Aorta (tissue), 5 donors: ENCODE measurements around the gene PSME1. TPM values are rescaled to one million over a fixed set of nuclear protein-coding genes. Genes with fewer than 3 reads are reported as not detected.

Experiments
- ATAC-seq: fragments of 200-7000 bp; cut with Tn5 transposase; one replicate; pipeline ENCODE4 v1.9.1; 2022; ENCODE audit warnings: moderate library complexity; ENCODE audit not compliant: low FRiP score
- DNase-seq, 2 donors: peaks; one replicate each; pipeline ENCODE4 v3.0.0-alpha.2; 2020
- H3K27ac ChIP-seq, 2 donors: one replicate each; pipeline ENCODE4 v1.5.1; 2013; ENCODE audit warnings: low read length in 2 of 2, mild to moderate bottlenecking in 2 of 2, moderate library complexity in 2 of 2, control low read depth in 1 of 2, inconsistent platforms in 1 of 2, low read depth in 1 of 2
- H3K27me3 ChIP-seq, 2 donors: one replicate each; pipeline ENCODE4 v1.6.1; 2013; ENCODE audit warnings: control low read depth in 1 of 2, low read length in 1 of 2, mild to moderate bottlenecking in 1 of 2, moderate library complexity in 1 of 2; ENCODE audit not compliant: insufficient read depth in 2 of 2, control insufficient read depth in 1 of 2
- H3K36me3 ChIP-seq, 2 donors: one replicate each; pipeline ENCODE4 v1.6.1; 2013; ENCODE audit warnings: control low read depth in 1 of 2, low read length in 1 of 2, mild to moderate bottlenecking in 1 of 2; ENCODE audit not compliant: insufficient read depth in 2 of 2, control insufficient read depth in 1 of 2
- H3K4me1 ChIP-seq, 2 donors: one replicate each; pipeline ENCODE4 v1.6.1; 2013; ENCODE audit warnings: low read length in 2 of 2, control low read depth in 1 of 2, mild to moderate bottlenecking in 1 of 2, moderate library complexity in 1 of 2; ENCODE audit not compliant: insufficient read depth in 2 of 2, control insufficient read depth in 1 of 2
- H3K4me3 ChIP-seq, 2 donors: one replicate each; pipeline ENCODE4 v1.5.1; 2013; ENCODE audit warnings: low read length in 2 of 2, control low read depth in 1 of 2, mild to moderate bottlenecking in 1 of 2
- H3K9me3 ChIP-seq: one replicate; pipeline ENCODE4 v1.6.1; 2013; ENCODE audit warnings: mild to moderate bottlenecking, low read length; ENCODE audit not compliant: control insufficient read depth
- WGBS, 2 donors: extraction: QIAGEN DNeasy Blood & Tissue Kit; methylation state at CpG; one replicate each; pipeline ENCODE4 v1.1.7; 2013; 5-methylcytosine and 5-hydroxymethylcytosine counted together
- intact Hi-C, 2 donors: fragments of 100-400 bp; cut with DNase I; formaldehyde crosslinking; loops; one replicate each; pipeline versions ENCODE4 v1.14.2 to v1.15.0; 2022
- polyA plus RNA-seq, 2 donors: library from polyadenylated mRNA; stranded (reverse); fragments of 200-250 nt; gene quantifications; one replicate each; pipeline ENCODE4 v1.2.3, GENCODE V29; 2013
- total RNA-seq, 2 donors: library from RNA; stranded (reverse); fragmentation: NEBNext Ultra II Directional; extraction: Animal tissue kit (Norgen Biotek cat#: 25700); gene quantifications; one replicate each; pipeline ENCODE4 v1.2.1, GENCODE V29; 2021
- donor health status: healthy with polysubstance abuse.
- donor health status: Bipolar disorder and iron deficiency.
- donor health status: DM: no; HTN: no; CAD: no.
- donor health status: DM: no; HTN: no; CAD: no.
- donor health status: DM: yes; HTN: yes; CAD: no.

PSME1 gene
- total and polyA plus RNA-seq, 4 donors: 112 to 210 (median 166) TPM

DNA sequence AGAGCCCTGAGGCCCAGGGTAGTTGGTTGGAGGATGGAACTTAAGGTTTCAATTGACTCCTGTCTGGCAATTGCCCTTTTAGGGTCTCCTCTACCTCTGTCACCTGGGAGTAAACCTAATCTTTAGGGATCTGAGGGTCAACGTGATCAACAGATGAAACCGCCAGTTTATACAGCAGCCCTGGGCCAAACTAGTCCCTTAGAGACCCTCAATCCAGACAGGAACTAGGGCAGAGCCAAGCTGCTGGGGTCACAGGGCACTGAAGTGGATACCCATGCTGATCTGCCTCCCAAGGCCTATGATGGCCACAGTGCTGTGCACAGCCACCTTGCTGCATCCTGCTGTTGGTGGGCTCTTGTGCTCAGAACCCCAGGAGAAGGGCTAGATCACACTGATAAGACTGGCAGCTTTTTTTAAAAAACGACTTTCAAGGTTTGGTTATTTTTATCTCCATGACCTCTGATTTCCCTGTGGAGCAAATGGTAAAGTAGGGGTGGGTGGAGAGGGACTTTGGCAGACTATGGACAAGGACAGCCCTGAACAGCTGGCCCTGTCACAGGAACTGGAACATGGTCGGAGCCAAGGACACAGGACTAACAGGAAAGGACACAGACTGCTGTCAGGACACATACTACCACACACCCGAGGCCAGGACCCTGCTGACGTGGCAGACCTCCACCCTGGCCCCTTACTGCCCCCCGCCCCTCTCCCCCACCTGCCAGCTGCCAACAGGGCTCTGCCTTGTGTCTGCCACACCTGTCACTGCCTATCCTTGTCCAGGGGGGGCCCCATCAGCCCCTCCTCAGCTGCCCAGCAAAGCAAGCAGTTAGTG, 5.1 kb upstream of the PSME1 start:
- Histone ChIP-seq H3K4me1 (no peaks in the 10 kb centered on the region), H3K9me3 (no peaks in the 10 kb centered on the region), H3K36me3 (no peaks in the 10 kb centered on the region), H3K4me3 (no peak overlapping the region), H3K27me3 (no peaks in the 10 kb centered on the region), H3K27ac (no peak overlapping the region)
- DNase-seq (peak; percentile 29 to 72), ATAC-seq (no peak)
- WGBS, 2 donors: 64% methylated on average over 5 to 7 of the region's 7 CpGs
- intact Hi-C loops: no loop called here

DNA sequence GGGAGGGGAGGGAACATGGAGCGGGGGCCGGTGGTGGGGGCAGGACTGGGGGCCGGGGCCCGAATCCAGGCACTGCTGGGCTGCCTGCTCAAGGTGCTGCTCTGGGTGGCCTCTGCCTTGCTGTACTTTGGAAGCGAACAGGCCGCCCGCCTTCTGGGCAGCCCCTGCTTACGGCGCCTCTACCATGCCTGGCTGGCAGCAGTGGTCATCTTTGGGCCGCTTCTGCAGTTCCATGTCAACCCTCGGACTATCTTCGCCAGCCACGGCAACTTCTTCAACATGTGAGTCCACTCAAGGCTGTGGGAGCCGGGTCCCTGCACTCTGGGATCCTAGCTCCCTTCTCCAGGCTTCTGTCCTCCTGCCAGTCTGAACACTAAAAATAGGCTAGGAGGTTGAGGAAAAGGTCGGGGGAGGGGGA, 4.4 kb upstream of the PSME1 start:
- 60 to 78% methylated on average over 13 to 15 of the region's 15 CpGs for WGBS, 2 donors
- H3K4me3 ChIP-seq: no peak overlapping the region
- intact Hi-C loops: no loop called here
- no peak for ATAC-seq
- no peak overlapping the region for H3K27ac ChIP-seq
- peak; percentile 33 to 61 for DNase-seq
- no peaks in the 10 kb centered on the region for H3K4me1 ChIP-seq
- no peaks in the 10 kb centered on the region for H3K27me3 ChIP-seq
- H3K9me3 ChIP-seq: no peaks in the 10 kb centered on the region
- H3K36me3 ChIP-seq: no peaks in the 10 kb centered on the region

DNA sequence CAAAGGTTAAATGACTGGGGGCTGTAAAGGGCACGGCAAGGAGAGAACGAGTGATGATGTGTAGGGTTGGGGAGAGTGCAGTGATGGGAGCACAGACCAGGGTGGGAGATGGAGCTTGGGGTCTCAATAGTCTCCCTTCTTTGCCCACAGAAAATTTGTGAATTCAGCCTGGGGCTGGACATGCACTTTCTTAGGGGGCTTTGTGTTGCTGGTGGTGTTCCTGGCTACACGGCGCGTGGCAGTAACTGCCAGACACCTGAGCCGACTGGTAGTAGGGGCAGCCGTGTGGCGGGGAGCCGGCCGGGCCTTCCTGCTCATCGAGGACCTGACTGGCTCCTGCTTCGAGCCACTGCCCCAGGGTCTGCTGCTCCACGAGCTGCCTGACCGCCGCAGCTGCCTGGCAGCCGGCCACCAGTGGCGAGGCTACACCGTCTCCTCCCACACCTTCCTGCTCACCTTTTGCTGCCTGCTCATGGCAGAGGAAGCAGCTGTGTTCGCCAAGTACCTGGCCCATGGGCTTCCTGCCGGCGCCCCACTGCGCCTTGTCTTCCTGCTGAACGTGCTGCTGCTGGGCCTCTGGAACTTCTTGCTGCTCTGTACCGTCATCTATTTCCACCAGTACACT, 3.8 kb upstream of the PSME1 start:
- Histone ChIP-seq H3K27me3 (no peaks in the 10 kb centered on the region), H3K36me3 (no peaks in the 10 kb centered on the region), H3K4me3 (no peak overlapping the region), H3K9me3 (no peaks in the 10 kb centered on the region), H3K27ac (no peak overlapping the region), H3K4me1 (no peaks in the 10 kb centered on the region)
- WGBS, 2 donors: 82 to 90% methylated on average over 24 of the region's 24 CpGs
- no peak for ATAC-seq
- intact Hi-C loops: no loop called here
- peak; percentile 36 to 67 for DNase-seq

DNA sequence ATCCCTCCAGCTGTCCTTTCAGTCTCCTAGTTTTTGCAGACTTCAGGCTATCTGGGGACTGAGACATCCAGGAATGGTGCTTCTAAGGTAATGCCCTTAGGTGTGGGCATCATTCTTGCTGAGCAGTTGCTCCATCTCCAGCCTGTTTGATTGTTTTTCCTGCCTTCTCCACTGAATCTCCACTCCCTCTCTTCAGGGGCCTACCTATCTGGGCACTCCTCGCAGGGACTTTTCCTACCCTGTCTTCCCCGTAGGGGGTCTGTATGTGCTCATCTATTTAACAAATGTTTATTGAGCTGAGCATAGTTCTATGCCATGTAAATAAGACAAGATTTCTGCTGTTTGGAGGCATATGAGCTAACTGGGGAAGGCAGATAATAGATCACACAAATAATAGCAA, 3.0 kb upstream of the PSME1 start:
- intact Hi-C loops: loop anchor here in 1 of 2 donors (1.0 kb wide), 1 partner anchor 17 kb away; no protein-coding TSS in a partner anchor
- Histone ChIP-seq H3K9me3 (no peaks in the 10 kb centered on the region), H3K4me3 (no peak overlapping the region), H3K27me3 (no peaks in the 10 kb centered on the region), H3K4me1 (no peaks in the 10 kb centered on the region), H3K27ac (no peak overlapping the region), H3K36me3 (no peaks in the 10 kb centered on the region)
- WGBS, 2 donors: 93 to 94% methylated on average over 2 of the region's 2 CpGs
- no peak for DNase-seq
- no peak for ATAC-seq

DNA sequence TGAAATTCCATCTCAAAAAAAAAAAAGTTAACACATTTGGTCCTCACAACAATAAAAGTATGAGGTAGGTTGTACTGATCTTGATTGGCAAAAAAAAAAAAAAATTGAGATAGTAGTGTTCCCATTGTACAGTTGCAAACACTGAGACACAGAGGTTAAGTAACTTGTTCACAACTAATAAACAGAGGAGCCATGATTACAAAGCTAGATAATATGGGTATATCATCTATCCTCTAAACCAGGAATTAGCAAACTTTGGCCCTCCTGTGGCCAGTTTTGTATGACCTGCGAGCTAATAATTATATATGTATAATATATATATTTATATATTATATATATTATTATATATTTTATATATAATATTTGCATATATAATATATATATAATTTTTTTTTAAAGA, 2.3 kb upstream of the PSME1 start:
- no peak overlapping the region for H3K4me3 ChIP-seq
- no peaks in the 10 kb centered on the region for H3K9me3 ChIP-seq
- WGBS, 2 donors: 96 to 97% methylated on average over 1 of the region's 1 CpG
- H3K4me1 ChIP-seq: no peaks in the 10 kb centered on the region
- H3K27me3 ChIP-seq: no peaks in the 10 kb centered on the region
- intact Hi-C loops: loop anchor here in 1 of 2 donors (1.0 kb wide), 1 partner anchor 17 kb away; no protein-coding TSS in a partner anchor
- ATAC-seq: no peak
- no peak for DNase-seq
- H3K36me3 ChIP-seq: no peaks in the 10 kb centered on the region
- no peak overlapping the region for H3K27ac ChIP-seq

DNA sequence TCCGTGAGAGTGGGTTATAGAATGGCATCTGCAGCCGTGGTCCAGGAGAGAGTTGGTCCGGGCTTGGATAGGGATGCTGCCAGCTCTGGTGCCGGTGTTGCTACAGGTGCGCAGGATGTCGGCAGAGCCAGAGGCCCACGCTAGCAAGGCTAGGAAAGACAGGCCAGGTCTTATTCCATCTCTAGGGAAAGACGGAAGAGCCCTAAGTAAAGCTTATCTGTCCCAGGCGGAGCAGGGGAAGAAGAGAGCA, 485 bp upstream of the PSME1 start:
- DNase-seq (no peak), ATAC-seq (peak; percentile 1)
- Histone ChIP-seq H3K36me3 (no peaks in the 10 kb centered on the region), H3K4me1 (no peaks in the 10 kb centered on the region), H3K9me3 (no peaks in the 10 kb centered on the region), H3K27me3 (no peaks in the 10 kb centered on the region), H3K27ac (peak overlapping the region in 1 of 2 donors; percentile 26), H3K4me3 (peak overlapping the region; percentile 36 to 92)
- intact Hi-C loops: no loop called here
- WGBS, 2 donors: 2% methylated on average over 9 of the region's 9 CpGs

DNA sequence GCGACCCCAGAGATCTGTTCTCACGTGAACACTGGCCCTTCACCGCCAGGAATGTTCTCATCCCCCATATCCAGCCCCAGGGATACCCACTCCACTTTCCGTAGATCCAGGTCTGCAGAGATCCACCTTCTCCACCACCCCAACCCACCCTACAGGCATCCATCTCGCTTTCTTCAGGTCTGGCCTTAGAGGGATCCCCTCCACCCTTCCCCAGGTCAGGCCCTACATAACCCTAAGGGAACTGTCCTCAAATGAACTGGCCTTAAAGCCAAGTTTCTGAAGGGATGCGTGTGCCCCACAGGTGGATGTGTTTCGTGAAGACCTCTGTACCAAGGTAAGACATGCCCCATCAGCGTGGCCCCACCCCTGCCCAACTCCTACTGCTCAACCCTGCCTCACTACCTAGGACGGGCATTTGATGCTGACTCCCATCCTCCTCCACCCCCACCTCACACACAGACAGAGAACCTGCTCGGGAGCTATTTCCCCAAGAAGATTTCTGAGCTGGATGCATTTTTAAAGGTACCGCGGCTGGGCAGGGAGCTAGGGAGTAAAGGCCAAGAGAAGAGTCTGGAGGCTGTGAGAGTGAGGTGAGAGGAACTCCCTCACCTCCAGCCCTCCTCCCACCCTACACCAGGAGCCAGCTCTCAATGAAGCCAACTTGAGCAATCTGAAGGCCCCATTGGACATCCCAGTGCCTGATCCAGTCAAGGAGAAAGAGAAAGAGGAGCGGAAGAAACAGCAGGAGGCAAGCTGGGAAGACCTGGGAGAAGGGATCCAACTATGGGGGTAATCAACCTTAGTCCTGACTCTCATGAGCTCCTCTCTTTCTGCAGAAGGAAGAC, 912 bp downstream of the PSME1 start:
- Histone ChIP-seq H3K36me3 (no peaks in the 10 kb centered on the region), H3K27me3 (no peaks in the 10 kb centered on the region), H3K9me3 (no peaks in the 10 kb centered on the region), H3K27ac (peak overlapping the region in 1 of 2 donors; percentile 14), H3K4me3 (peak overlapping the region; percentile 71 to 92), H3K4me1 (no peaks in the 10 kb centered on the region)
- no peak for ATAC-seq
- 33 to 41% methylated on average over 13 of the region's 13 CpGs for WGBS, 2 donors
- intact Hi-C loops: no loop called here
- peak; percentile 34 to 36 for DNase-seq

DNA sequence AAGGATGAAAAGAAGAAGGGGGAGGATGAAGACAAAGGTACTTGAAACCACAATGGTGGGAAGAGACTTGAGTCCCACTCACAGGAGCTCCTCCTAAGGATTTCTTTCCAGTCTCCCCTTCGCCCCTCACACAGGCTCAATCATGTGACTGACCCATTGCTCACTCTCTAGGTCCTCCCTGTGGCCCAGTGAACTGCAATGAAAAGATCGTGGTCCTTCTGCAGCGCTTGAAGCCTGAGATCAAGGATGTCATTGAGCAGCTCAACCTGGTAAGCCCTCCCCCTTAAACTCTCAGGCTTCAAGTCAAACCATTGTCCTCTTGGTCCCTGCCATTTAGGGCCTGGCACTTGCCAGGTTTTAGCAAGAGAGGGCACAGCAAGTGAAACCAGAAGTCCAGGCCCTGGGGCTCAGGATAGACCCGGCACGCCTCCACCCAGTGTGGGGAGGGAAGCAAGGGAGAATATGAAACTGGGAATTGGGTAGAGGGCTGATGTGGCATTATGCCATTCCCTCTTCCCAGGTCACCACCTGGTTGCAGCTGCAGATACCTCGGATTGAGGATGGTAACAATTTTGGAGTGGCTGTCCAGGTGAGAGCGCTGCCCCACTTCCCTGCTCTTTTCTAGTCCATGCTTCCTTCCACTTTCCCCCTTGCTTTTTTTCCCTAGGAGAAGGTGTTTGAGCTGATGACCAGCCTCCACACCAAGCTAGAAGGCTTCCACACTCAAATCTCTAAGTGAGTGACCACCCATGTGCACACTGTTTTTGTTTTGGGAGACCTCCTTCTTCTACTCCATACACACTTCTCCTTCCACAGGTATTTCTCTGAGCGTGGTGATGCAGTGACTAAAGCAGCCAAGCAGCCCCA, 1.8 kb downstream of the PSME1 start:
- no peak overlapping the region for H3K4me3 ChIP-seq
- intact Hi-C loops: no loop called here
- no peaks in the 10 kb centered on the region for H3K27me3 ChIP-seq
- no peaks in the 10 kb centered on the region for H3K4me1 ChIP-seq
- H3K9me3 ChIP-seq: no peaks in the 10 kb centered on the region
- H3K36me3 ChIP-seq: no peaks in the 10 kb centered on the region
- ATAC-seq (no peak), DNase-seq (peak; percentile 21 to 74)
- no peak overlapping the region for H3K27ac ChIP-seq
- WGBS, 2 donors: 88 to 91% methylated on average over 8 of the region's 8 CpGs
